ENCODE measurements around the gene TENM4.

DNA sequence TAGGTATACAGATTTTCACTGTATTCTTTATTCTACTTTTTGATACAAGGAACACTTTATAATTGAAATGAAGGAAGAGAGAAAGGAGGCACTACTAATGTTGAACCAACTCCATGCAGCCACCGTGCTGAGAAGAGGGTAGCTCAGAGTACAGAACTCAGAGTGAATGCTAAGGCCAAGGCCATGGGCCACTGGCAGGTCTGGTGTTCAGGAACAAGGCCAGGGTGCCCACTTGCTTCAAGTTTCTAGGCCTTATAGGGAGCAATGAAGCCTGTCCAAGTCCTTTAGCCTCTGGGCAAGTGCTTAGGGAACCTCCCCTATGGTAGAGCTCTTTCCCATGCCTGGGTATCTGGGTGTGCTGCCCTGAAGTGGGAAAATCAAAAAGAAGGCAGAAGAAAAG, 235.0 kb downstream of the TENM4 start:
- TF ChIP-seq, protein P1, sequence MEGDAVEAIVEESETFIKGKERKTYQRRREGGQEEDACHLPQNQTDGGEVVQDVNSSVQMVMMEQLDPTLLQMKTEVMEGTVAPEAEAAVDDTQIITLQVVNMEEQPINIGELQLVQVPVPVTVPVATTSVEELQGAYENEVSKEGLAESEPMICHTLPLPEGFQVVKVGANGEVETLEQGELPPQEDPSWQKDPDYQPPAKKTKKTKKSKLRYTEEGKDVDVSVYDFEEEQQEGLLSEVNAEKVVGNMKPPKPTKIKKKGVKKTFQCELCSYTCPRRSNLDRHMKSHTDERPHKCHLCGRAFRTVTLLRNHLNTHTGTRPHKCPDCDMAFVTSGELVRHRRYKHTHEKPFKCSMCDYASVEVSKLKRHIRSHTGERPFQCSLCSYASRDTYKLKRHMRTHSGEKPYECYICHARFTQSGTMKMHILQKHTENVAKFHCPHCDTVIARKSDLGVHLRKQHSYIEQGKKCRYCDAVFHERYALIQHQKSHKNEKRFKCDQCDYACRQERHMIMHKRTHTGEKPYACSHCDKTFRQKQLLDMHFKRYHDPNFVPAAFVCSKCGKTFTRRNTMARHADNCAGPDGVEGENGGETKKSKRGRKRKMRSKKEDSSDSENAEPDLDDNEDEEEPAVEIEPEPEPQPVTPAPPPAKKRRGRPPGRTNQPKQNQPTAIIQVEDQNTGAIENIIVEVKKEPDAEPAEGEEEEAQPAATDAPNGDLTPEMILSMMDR (IDR thresholded peaks at IDR 0.05; ENCODE audit: poor library complexity, severe bottlenecking) = no peak
- no peak for TF ChIP-seq POLR2AphosphoS5 (IDR thresholded peaks at IDR 0.05)
